Esophagus muscularis mucosa (tissue), 4 donors: Measurements from ENCODE around the gene GDPD2.

Source experiments
- CTCF ChIP-seq, 3 experiments: fragments of 200-600 bp in 2 of 3; fragments of 450-650 bp in 1 of 3; sonication (generic) in 2 of 3; IDR thresholded peaks; one replicate each; pipeline ENCODE4 v1.5.1; 2017 to 2019; ENCODE audit warnings: antibody characterized with exemption in 3 of 3, mild to moderate bottlenecking in 2 of 3, moderate library complexity in 1 of 3
- EP300 ChIP-seq: sonication (generic); formaldehyde crosslinking; IDR thresholded peaks from one replicate; pipeline ENCODE4 v1.6.1; 2017; ENCODE audit warnings: antibody characterized with exemption
- POLR2A ChIP-seq: fragments of 450-650 bp; IDR thresholded peaks from one replicate; pipeline ENCODE4 v1.6.1; 2017; ENCODE audit warnings: antibody characterized with exemption, moderate library complexity, mild to moderate bottlenecking, low read depth
- POLR2AphosphoS5 ChIP-seq, 2 donors: sonication (generic); formaldehyde crosslinking; IDR thresholded peaks; one replicate each; pipeline ENCODE4 v1.6.1; 2017; ENCODE audit warnings: antibody characterized with exemption in 2 of 2

- no peak for TF ChIP-seq CTCF (IDR thresholded peaks at IDR 0.05)
- TF ChIP-seq POLR2A = no peak
- TF ChIP-seq POLR2AphosphoS5 (IDR thresholded peaks at IDR 0.05) = no peak
- no peak for TF ChIP-seq EP300
Measured at GRCh38 chrX:70479922-70480659, 57.0 kb downstream of the GDPD2 start.
